Lung (tissue), 12 donors: ENCODE results near the gene MICAL2. TPM values are rescaled to one million over a fixed set of nuclear protein-coding genes. Genes with fewer than 3 reads are reported as not detected.
A peak's percentile ranks its signal among the peaks of the same experiment; 100 is the strongest.

ENCODE experiments used
- ATAC-seq: fragments of 200-7000 bp; cut with Tn5 transposase; one replicate; pipeline ENCODE4 v1.9.1; 2020; ENCODE audit warnings: moderate number of reproducible peaks; ENCODE audit not compliant: insufficient read depth, low FRiP score
- DNase-seq, 3 donors: peaks; one replicate each; pipeline ENCODE4 v3.0.0-alpha.2; 2013 to 2017
- H3K27ac ChIP-seq, 2 donors: one replicate each; pipeline ENCODE4 v1.5.1; 2013; ENCODE audit warnings: mild to moderate bottlenecking in 2 of 2, moderate library complexity in 2 of 2, control low read depth in 1 of 2, inconsistent platforms in 1 of 2, low read depth in 1 of 2, low read length in 1 of 2
- H3K27me3 ChIP-seq, 3 donors: one replicate each; pipeline ENCODE4 v1.5.1; 2013; ENCODE audit warnings: low read length in 2 of 3; ENCODE audit not compliant: control insufficient read depth in 3 of 3, insufficient read depth in 3 of 3
- H3K36me3 ChIP-seq, 4 donors: one replicate each; pipeline ENCODE4 v1.5.1; 2013; ENCODE audit warnings: low read length in 4 of 4, mild to moderate bottlenecking in 1 of 4, moderate library complexity in 1 of 4; ENCODE audit not compliant: control insufficient read depth in 4 of 4, insufficient read depth in 4 of 4
- H3K4me1 ChIP-seq, 5 donors: one replicate each; pipeline ENCODE4 v1.5.1; 2013; ENCODE audit warnings: low read length in 5 of 5, mild to moderate bottlenecking in 2 of 5, moderate library complexity in 1 of 5; ENCODE audit not compliant: control insufficient read depth in 5 of 5, insufficient read depth in 5 of 5
- H3K4me3 ChIP-seq: one replicate; pipeline ENCODE4 v1.5.1; 2013; ENCODE audit warnings: mild to moderate bottlenecking, control low read depth, moderate library complexity
- H3K9ac ChIP-seq, 2 donors: one replicate each; pipeline ENCODE4 v1.5.1; 2013; ENCODE audit warnings: low read length in 2 of 2, control low read depth in 1 of 2; ENCODE audit not compliant: insufficient read depth in 1 of 2
- H3K9me3 ChIP-seq, 4 donors: one replicate each; pipeline ENCODE4 v1.5.1; 2013; ENCODE audit warnings: low read length in 3 of 4, mild to moderate bottlenecking in 1 of 4, moderate library complexity in 1 of 4; ENCODE audit not compliant: control insufficient read depth in 4 of 4, insufficient read depth in 3 of 4
- WGBS, 2 donors: extraction: QIAGEN DNeasy Blood & Tissue Kit; methylation state at CpG; one replicate each; pipeline ENCODE4 v1.1.7; 2013; 5-methylcytosine and 5-hydroxymethylcytosine counted together
- polyA plus RNA-seq, 2 donors: library from polyadenylated mRNA; stranded (reverse); fragments of 200-250 nt; gene quantifications; one replicate each; pipeline ENCODE4 v1.2.1, GENCODE V29; 2013
- total RNA-seq, 2 donors: library from RNA; depleted of rRNA in 1 of 2; stranded (reverse); fragments of >200 nt in 1 of 2; gene quantifications; one replicate each; pipeline ENCODE4 v1.2.1, GENCODE V29; 2014 to 2021
- TF ChIP-seq, protein P1 (sequence below): IDR thresholded peaks from 2 replicates; pipeline ENCODE4 v1.5.1; 2012; ENCODE audit warnings: mild to moderate bottlenecking; ENCODE audit errors: control extremely low read depth, extremely low read depth
- donor health status: control.
- donor health status: control.
- donor health status: Bipolar disorder and iron deficiency.
- donor health status: healthy.
- donor health status: DM: yes; HTN: yes; CAD: no.

MICAL2 gene
- total and polyA plus RNA-seq, 4 donors = 38.2 to 218 (median 99.6) TPM

DNA sequence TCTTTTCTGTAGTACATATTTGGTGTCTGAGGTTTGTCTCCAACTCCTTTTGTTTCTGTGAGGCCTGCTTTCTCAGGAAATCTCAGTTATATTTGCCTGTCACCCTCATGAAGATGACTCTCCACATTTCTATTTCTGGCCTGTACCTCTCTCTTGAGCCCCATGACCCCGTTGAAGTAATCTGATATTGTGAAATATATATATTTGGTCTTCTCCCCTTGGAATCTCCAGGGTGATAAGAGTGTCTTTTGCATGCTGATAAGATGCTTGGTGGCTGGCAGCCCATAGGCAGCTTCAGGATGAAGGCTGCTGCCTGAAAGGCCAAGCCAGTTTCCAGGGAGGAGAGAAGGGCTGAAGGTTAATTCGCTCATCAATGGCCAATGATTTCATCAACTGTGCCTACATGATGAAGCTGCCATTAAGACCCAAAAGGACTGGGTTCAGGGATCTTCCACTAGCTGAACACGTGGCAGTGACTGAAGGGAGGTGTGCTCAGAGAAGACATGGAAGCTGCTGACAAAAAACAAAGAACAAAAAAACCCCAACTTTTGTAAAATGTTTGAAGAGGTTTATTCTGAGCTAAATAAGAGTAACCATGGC lies 67.4 kb downstream of the MICAL2 start:
- Histone ChIP-seq H3K36me3 (no peaks in the 10 kb centered on the region), H3K27me3 (no peaks in the 10 kb centered on the region), H3K9me3 (no peaks in the 10 kb centered on the region), H3K27ac (peak overlapping the region; percentile 27 to 68), H3K9ac (no peak overlapping the region), H3K4me3 (no peak overlapping the region), H3K4me1 (peaks cover 5 to 21% (median 13%) of the 10 kb centered on the region in 5 donors)
- DNase-seq (no peak), ATAC-seq (no peak)
- TF ChIP-seq, protein P1, sequence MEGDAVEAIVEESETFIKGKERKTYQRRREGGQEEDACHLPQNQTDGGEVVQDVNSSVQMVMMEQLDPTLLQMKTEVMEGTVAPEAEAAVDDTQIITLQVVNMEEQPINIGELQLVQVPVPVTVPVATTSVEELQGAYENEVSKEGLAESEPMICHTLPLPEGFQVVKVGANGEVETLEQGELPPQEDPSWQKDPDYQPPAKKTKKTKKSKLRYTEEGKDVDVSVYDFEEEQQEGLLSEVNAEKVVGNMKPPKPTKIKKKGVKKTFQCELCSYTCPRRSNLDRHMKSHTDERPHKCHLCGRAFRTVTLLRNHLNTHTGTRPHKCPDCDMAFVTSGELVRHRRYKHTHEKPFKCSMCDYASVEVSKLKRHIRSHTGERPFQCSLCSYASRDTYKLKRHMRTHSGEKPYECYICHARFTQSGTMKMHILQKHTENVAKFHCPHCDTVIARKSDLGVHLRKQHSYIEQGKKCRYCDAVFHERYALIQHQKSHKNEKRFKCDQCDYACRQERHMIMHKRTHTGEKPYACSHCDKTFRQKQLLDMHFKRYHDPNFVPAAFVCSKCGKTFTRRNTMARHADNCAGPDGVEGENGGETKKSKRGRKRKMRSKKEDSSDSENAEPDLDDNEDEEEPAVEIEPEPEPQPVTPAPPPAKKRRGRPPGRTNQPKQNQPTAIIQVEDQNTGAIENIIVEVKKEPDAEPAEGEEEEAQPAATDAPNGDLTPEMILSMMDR = no peak
- 54 to 61% methylated on average over 3 of the region's 3 CpGs for WGBS, 2 donors

DNA sequence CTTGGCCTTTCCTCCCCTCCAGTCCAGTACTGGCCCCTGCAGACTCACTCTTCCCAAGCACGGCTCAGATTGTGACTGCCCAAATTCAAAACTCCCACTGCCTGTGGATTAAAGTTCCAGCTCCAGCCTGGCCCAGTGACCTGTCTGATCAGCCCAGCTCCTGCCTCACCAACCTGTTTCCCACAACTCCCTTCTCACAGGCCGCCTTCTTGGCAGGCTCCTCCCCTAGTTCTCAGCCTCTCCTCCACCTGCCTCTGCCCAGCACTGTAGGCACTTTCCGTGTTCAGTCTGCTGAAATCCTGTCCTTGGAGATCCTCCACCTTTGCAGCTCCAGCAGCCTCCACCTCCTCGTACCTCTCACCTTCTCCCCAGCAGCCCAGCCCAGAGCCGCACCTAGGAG lies 68.6 kb downstream of the MICAL2 start:
- 67 to 84% methylated on average over 5 of the region's 5 CpGs for WGBS, 2 donors
- Histone ChIP-seq H3K4me1 (peaks cover 5 to 25% (median 18%) of the 10 kb centered on the region in 5 donors), H3K9me3 (no peaks in the 10 kb centered on the region), H3K36me3 (no peaks in the 10 kb centered on the region), H3K9ac (no peak overlapping the region), H3K27me3 (no peaks in the 10 kb centered on the region), H3K4me3 (no peak overlapping the region), H3K27ac (peak overlapping the region; percentile 27 to 93)
- TF ChIP-seq, protein P1 = no peak
- ATAC-seq (peak; percentile 53), DNase-seq (no peak)

DNA sequence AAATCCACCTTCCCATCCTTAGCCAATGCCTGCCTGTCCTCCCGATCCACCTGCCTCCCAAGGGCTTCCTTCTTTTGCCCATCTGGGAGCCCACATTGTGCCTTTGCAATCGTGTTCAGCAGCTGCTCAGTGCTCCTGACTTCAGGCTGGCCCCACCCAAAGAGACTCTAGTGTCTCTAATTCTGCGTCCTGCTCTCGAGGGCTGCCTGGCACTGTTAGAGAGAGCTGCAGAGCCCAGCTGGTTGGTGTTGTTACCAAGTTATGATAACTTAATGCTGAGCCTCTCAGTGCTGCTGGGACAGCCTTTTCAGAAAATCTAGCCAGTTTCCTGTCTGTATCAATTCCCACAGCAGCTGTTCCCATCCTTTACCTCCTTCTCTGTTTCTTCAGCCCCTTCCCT lies 69.1 kb downstream of the MICAL2 start:
- DNase-seq (peak; percentile 52 to 77 (median 75)), ATAC-seq (no peak)
- TF ChIP-seq, protein P1 = no peak
- no peak overlapping the region for H3K9ac ChIP-seq
- H3K27ac ChIP-seq = peak overlapping the region; percentile 51 to 93
- 54 to 59% methylated on average over 4 of the region's 4 CpGs for WGBS, 2 donors
- H3K27me3 ChIP-seq = no peaks in the 10 kb centered on the region
- H3K4me1 ChIP-seq = peaks cover 5 to 25% (median 18%) of the 10 kb centered on the region in 5 donors
- no peaks in the 10 kb centered on the region for H3K36me3 ChIP-seq
- H3K9me3 ChIP-seq = no peaks in the 10 kb centered on the region
- H3K4me3 ChIP-seq = no peak overlapping the region
